ENCODE data around the gene ZBTB7C. TPM values are rescaled to one million over a fixed set of nuclear protein-coding genes. Genes with fewer than 3 reads are reported as not detected.

ZBTB7C gene
- polyA plus RNA-seq, 1 donor (not counting 4 experiments of a cell fraction or from before 2014, with no cell fraction given) = 0.58 TPM

DNA sequence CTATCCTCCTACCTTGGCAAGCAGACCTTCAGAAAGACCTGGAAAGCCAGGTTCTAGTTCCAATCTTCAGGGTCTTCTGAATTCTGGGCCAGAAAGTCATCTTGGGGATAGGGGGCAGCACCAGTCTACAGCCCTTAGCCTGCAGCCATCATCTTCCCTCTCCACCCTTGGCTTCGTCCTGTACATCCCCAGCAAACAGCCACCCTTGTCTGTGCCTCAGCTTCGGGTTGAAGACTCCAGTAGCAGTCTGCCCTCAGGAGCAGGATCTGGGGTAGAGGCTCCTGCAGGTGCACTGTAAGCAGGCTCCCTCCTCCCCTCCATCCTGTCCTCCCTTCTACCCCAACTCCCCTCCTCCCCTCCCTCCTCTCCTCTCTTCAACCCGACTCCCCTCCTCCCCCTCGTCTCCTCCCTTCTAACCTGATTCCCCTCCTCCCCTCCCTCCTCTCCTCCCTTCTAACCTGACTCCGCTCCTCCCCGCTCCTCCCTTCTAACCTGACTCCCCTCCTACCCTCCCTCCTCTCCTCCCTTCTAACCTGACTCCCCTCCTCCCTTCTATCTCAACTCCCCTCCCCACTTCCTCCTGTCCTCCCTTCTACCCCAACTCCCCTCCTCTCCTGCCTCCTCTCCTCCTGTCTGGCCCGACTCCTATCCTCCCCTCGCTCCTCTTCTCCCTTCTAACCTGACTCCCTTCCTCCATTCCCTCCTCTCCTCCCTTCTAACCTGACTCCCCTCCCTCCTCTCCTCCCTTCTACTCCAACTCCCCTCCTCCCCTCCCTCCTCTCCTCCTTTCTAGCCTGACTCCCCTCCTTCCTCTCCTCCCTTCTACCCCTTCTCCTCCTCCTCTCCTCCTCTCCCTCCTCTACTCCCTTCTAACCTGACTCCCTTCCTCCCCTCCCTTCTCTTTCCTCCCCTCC, 388.6 kb downstream of the ZBTB7C start:
- FAIRE-seq = no peak
- dilution Hi-C loops (cut with MboI; ENCODE audit: extremely low pct_ligation_motif_present, low sequenced_read_pairs) = no loop called here
- H3K9me1 ChIP-seq (ENCODE audit: control insufficient read depth, extremely low read depth, insufficient read depth, low read length) = no peaks in the 10 kb centered on the region
- TF ChIP-seq, protein P1, sequence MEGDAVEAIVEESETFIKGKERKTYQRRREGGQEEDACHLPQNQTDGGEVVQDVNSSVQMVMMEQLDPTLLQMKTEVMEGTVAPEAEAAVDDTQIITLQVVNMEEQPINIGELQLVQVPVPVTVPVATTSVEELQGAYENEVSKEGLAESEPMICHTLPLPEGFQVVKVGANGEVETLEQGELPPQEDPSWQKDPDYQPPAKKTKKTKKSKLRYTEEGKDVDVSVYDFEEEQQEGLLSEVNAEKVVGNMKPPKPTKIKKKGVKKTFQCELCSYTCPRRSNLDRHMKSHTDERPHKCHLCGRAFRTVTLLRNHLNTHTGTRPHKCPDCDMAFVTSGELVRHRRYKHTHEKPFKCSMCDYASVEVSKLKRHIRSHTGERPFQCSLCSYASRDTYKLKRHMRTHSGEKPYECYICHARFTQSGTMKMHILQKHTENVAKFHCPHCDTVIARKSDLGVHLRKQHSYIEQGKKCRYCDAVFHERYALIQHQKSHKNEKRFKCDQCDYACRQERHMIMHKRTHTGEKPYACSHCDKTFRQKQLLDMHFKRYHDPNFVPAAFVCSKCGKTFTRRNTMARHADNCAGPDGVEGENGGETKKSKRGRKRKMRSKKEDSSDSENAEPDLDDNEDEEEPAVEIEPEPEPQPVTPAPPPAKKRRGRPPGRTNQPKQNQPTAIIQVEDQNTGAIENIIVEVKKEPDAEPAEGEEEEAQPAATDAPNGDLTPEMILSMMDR (optimal IDR thresholded peaks at IDR 0.05 in 1 of 3, IDR thresholded peaks at IDR 0.05 in 1 of 3, conservative IDR thresholded peaks at IDR 0.05 in 1 of 3; ENCODE audit: extremely low read depth in 1 of 3, insufficient read depth in 2 of 3, low read length in 3 of 3) = no peak
- no peak for TF ChIP-seq EZH2 (IDR thresholded peaks at IDR 0.05; ENCODE audit: low read length)
- H3K79me2 ChIP-seq (ENCODE audit: control insufficient read depth, insufficient read depth, low read length) = no peaks in the 10 kb centered on the region
- H3K36me3 ChIP-seq (ENCODE audit: control insufficient read depth in 2 of 2, extremely low read depth in 1 of 2, insufficient read depth in 2 of 2, low read length in 2 of 2) = no peaks in the 10 kb centered on the region
- H2AFZ ChIP-seq (ENCODE audit: control insufficient read depth, low read length) = no peak overlapping the region
- no peak overlapping the region for H3K4me2 ChIP-seq (ENCODE audit: control insufficient read depth, extremely low read depth, insufficient read depth, low read depth, low read length)
- DNase-seq (ENCODE audit: low read depth, low spot score) = no peak
- H3K27ac ChIP-seq (ENCODE audit: control insufficient read depth, insufficient read depth, low read length) = no peak overlapping the region
- H3K9me3 ChIP-seq (ENCODE audit: control insufficient read depth, low read depth, low read length) = no peaks in the 10 kb centered on the region
- H3K4me3 ChIP-seq (ENCODE audit: control insufficient read depth in 2 of 3, extremely low read depth in 1 of 3, insufficient read depth in 2 of 3, low read depth in 1 of 3, low read length in 3 of 3) = no peak overlapping the region
- no peaks in the 10 kb centered on the region for H4K20me1 ChIP-seq (ENCODE audit: control insufficient read depth, extremely low read depth, insufficient read depth, low read length)
- H3K27me3 ChIP-seq (ENCODE audit: control insufficient read depth, extremely low read depth, insufficient read depth, low read length) = peaks cover 7% of the 10 kb centered on the region
- peaks cover 27% of the 10 kb centered on the region for H3K4me1 ChIP-seq (ENCODE audit: control insufficient read depth, extremely low read depth, insufficient read depth, low read length)
- no peak overlapping the region for H3K9ac ChIP-seq (ENCODE audit: control insufficient read depth, extremely low read depth, insufficient read depth, low read length)

DNA sequence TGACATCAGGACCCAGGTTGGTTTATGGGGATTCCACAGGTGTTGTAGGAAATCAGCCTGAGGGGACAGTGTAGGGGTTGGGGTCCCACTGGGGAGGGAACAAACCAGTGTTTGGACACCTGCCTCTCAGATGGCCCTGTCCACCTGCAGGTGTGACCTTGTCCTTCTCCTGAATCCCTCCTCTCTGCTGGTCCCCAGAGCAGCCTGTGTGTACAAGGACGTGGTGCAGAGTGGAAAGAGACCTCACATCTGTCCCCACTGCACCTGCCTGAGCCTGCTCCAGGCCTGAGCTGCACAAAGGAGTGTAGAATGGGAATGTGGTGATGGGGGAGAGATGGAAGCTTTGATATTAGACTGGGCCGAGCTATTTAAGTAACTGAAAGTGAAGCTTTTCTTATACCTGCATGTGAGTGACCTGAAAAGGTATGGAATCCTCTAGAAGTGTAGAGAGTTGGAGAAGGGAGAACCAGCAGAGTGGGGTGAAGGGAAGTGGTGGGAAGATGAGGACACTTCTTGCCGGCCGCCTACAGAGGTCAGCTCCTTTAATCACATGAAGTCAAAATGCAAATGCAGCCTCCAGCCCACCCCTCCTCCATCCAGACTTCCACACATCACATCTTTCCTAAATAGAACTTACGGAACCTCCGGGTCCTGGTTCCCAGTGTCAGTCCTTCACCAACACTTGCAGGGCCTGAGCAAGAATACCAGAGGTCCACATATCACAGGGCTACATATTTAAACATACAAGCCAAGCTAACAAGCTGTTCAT, 389.4 kb downstream of the ZBTB7C start:
- Histone ChIP-seq H4K20me1 (ENCODE audit: control insufficient read depth, extremely low read depth, insufficient read depth, low read length) (no peaks in the 10 kb centered on the region), H3K9me1 (ENCODE audit: control insufficient read depth, extremely low read depth, insufficient read depth, low read length) (no peaks in the 10 kb centered on the region), H3K4me3 (ENCODE audit: control insufficient read depth in 2 of 3, extremely low read depth in 1 of 3, insufficient read depth in 2 of 3, low read depth in 1 of 3, low read length in 3 of 3) (no peak overlapping the region), H3K4me2 (ENCODE audit: control insufficient read depth, extremely low read depth, insufficient read depth, low read depth, low read length) (no peak overlapping the region), H3K79me2 (ENCODE audit: control insufficient read depth, insufficient read depth, low read length) (no peaks in the 10 kb centered on the region), H3K27me3 (ENCODE audit: control insufficient read depth, extremely low read depth, insufficient read depth, low read length) (peaks cover 7% of the 10 kb centered on the region), H3K36me3 (ENCODE audit: control insufficient read depth in 2 of 2, extremely low read depth in 1 of 2, insufficient read depth in 2 of 2, low read length in 2 of 2) (no peaks in the 10 kb centered on the region), H3K27ac (ENCODE audit: control insufficient read depth, insufficient read depth, low read length) (no peak overlapping the region), H3K9ac (ENCODE audit: control insufficient read depth, extremely low read depth, insufficient read depth, low read length) (no peak overlapping the region), H2AFZ (ENCODE audit: control insufficient read depth, low read length) (no peak overlapping the region), H3K9me3 (ENCODE audit: control insufficient read depth, low read depth, low read length) (no peaks in the 10 kb centered on the region), H3K4me1 (ENCODE audit: control insufficient read depth, extremely low read depth, insufficient read depth, low read length) (peaks cover 27% of the 10 kb centered on the region)
- no peak for DNase-seq (ENCODE audit: low read depth, low spot score)
- TF ChIP-seq, protein P1 (optimal IDR thresholded peaks at IDR 0.05 in 1 of 3, IDR thresholded peaks at IDR 0.05 in 1 of 3, conservative IDR thresholded peaks at IDR 0.05 in 1 of 3; ENCODE audit: extremely low read depth in 1 of 3, insufficient read depth in 2 of 3, low read length in 3 of 3) = no peak
- no peak for TF ChIP-seq EZH2 (IDR thresholded peaks at IDR 0.05; ENCODE audit: low read length)
- no peak for FAIRE-seq
- dilution Hi-C loops (cut with MboI; ENCODE audit: extremely low pct_ligation_motif_present, low sequenced_read_pairs) = no loop called here
